IMR-90 (cell line): ENCODE measurements around the gene CLSTN1. TPM values are rescaled to one million over a fixed set of nuclear protein-coding genes. Genes with fewer than 3 reads are reported as not detected.

Experiments used
- ATAC-seq: fragments of 200-7000 bp; cut with Tn5 transposase; 2 replicates; pipeline ENCODE4 v1.9.1; 2020; ENCODE audit warnings: low read depth, mild to moderate bottlenecking, moderate library complexity
- BruUV-seq: library from RNA; stranded (reverse); fragments of 400-500 nt; replicated peaks from 2 replicates; lab custom pipeline; 2021; lab: Mats Ljungman, UMichigan
- CTCF ChIA-PET: fragments of 300-600 bp; formaldehyde crosslinking; extraction: SDS; loops from one replicate; lab custom pipeline; 2021; ENCODE audit warnings: antibody characterized with exemption; lab: Yijun Ruan, JAX
- POLR2A ChIA-PET: fragments of 300-600 bp; sonication (Branson Sonifier 250); formaldehyde crosslinking; loops from one replicate; lab custom pipeline; 2022; ENCODE audit warnings: antibody characterized with exemption; ENCODE audit not compliant: unreplicated experiment; lab: Charles Lee
- DNase-seq: peaks from one replicate; pipeline ENCODE4 v3.0.0; 2013
- H2AFZ ChIP-seq: replicated peaks from 2 replicates; pipeline ENCODE3; 2013; ENCODE audit warnings: low read length, mild to moderate bottlenecking; ENCODE audit not compliant: poor library complexity
- H2AK5ac ChIP-seq: 2 replicates; pipeline ENCODE4 v1.6.1; 2013; ENCODE audit warnings: low read depth, low read length, inconsistent platforms
- H2AK9ac ChIP-seq: replicated peaks from 2 replicates; pipeline ENCODE3; 2013; ENCODE audit warnings: mild to moderate bottlenecking, low read depth, low read length, moderate library complexity; ENCODE audit not compliant: poor library complexity
- H2BK120ac ChIP-seq: 2 replicates; pipeline ENCODE4 v1.6.1; 2013; ENCODE audit warnings: low read depth, low read length, inconsistent platforms
- H2BK15ac ChIP-seq: 3 replicates; pipeline ENCODE4 v1.6.1; 2013; ENCODE audit warnings: low read depth, low read length, inconsistent platforms
- H2BK20ac ChIP-seq: 2 replicates; pipeline ENCODE4 v1.6.1; 2013; ENCODE audit warnings: low read depth, mild to moderate bottlenecking, inconsistent platforms, low read length, moderate library complexity
- H2BK5ac ChIP-seq: 2 replicates; pipeline ENCODE4 v1.6.1; 2013; ENCODE audit warnings: mild to moderate bottlenecking, low read depth, low read length, inconsistent platforms; ENCODE audit not compliant: poor library complexity, severe bottlenecking
- H3K14ac ChIP-seq: replicated peaks from 2 replicates; pipeline ENCODE4 v1.6.1; 2013; ENCODE audit warnings: low read depth, low read length, inconsistent platforms
- H3K18ac ChIP-seq: 2 replicates; pipeline ENCODE4 v1.6.1; 2013; ENCODE audit warnings: low read depth, low read length, control low read depth
- H3K23ac ChIP-seq: 2 replicates; pipeline ENCODE4 v1.6.1; 2013; ENCODE audit warnings: low read depth, low read length, inconsistent platforms
- H3K27ac ChIP-seq: 2 replicates; pipeline ENCODE4 v1.5.1; 2013; ENCODE audit warnings: mild to moderate bottlenecking, control low read depth, low read length; ENCODE audit not compliant: insufficient read depth
- H3K27me3 ChIP-seq: 2 replicates; pipeline ENCODE4 v1.6.1; 2013; ENCODE audit warnings: low read length; ENCODE audit not compliant: control insufficient read depth, insufficient read depth
- H3K36me3 ChIP-seq: 2 replicates; pipeline ENCODE4 v1.6.1; 2013; ENCODE audit warnings: low read length, mixed read lengths; ENCODE audit not compliant: control insufficient read depth, insufficient read depth
- H3K4ac ChIP-seq: 2 replicates; pipeline ENCODE4 v1.6.1; 2013; ENCODE audit warnings: low read depth, low read length, inconsistent platforms
- H3K4me1 ChIP-seq: 2 replicates; pipeline ENCODE4 v1.6.1; 2013; ENCODE audit warnings: low read length, mixed read lengths; ENCODE audit not compliant: control insufficient read depth, insufficient read depth
- H3K4me2 ChIP-seq: 2 replicates; pipeline ENCODE4 v1.6.1; 2013; ENCODE audit warnings: low read depth, mild to moderate bottlenecking, control low read depth, low read length, moderate library complexity
- H3K4me3 ChIP-seq: 2 replicates; pipeline ENCODE4 v1.5.1; 2013; ENCODE audit warnings: low read depth, mild to moderate bottlenecking, control low read depth, low read length, moderate library complexity; ENCODE audit not compliant: insufficient read depth
- H3K56ac ChIP-seq: 2 replicates; pipeline ENCODE4 v1.6.1; 2013; ENCODE audit warnings: low read length, inconsistent platforms; ENCODE audit not compliant: insufficient read depth; ENCODE audit errors: extremely low read depth
- H3K79me1 ChIP-seq, 2 experiments: 2 replicates each; pipeline ENCODE4 v1.6.1; 2013; ENCODE audit warnings: low read length in 2 of 2, inconsistent platforms in 1 of 2, low read depth in 1 of 2
- H3K9ac ChIP-seq: 2 replicates; pipeline ENCODE4 v1.6.1; 2013; ENCODE audit warnings: low read depth, low read length, control low read depth
- H3K9me1 ChIP-seq: 2 replicates; pipeline ENCODE4 v1.6.1; 2013; ENCODE audit warnings: low read length, inconsistent platforms; ENCODE audit not compliant: insufficient read depth
- H3K9me3 ChIP-seq: 2 replicates; pipeline ENCODE4 v1.6.1; 2013; ENCODE audit warnings: low read length; ENCODE audit not compliant: control insufficient read depth, insufficient read depth
- H4K20me1 ChIP-seq: 2 replicates; pipeline ENCODE4 v1.6.1; 2013; ENCODE audit warnings: low read length, inconsistent platforms; ENCODE audit not compliant: insufficient read depth
- H4K5ac ChIP-seq: 2 replicates; pipeline ENCODE4 v1.6.1; 2013; ENCODE audit warnings: mild to moderate bottlenecking, low read depth, low read length, control low read depth
- H4K8ac ChIP-seq, 2 experiments: 2 replicates each; pipeline ENCODE4 v1.6.1; 2013; ENCODE audit warnings: low read depth in 2 of 2, low read length in 2 of 2, control low read depth in 1 of 2, inconsistent platforms in 1 of 2
- H4K91ac ChIP-seq: 2 replicates; pipeline ENCODE4 v1.6.1; 2013; ENCODE audit warnings: low read depth, low read length, inconsistent platforms; ENCODE audit not compliant: insufficient read depth
- BHLHE40 ChIP-seq: fragments of 150-350 bp; IDR thresholded peaks from 2 replicates; pipeline ENCODE4 v1.6.1; 2016; ENCODE audit warnings: mild to moderate bottlenecking, low read depth, low read length
- MAFK ChIP-seq: IDR thresholded peaks from 2 replicates; pipeline ENCODE4 v1.6.1; 2012; ENCODE audit warnings: low read depth, low read length, improper control_type of control experiment
- RAD21 ChIP-seq: IDR thresholded peaks from 2 replicates; pipeline ENCODE4 v1.6.1; 2012; ENCODE audit warnings: low read length, improper control_type of control experiment
- RCOR1 ChIP-seq: IDR thresholded peaks from 2 replicates; pipeline ENCODE4 v1.6.1; 2012; ENCODE audit warnings: mild to moderate bottlenecking, low read length, improper control_type of control experiment; ENCODE audit not compliant: insufficient replicate concordance
- SMC3 ChIP-seq: fragments of 150-350 bp; IDR thresholded peaks from 2 replicates; pipeline ENCODE4 v1.6.1; 2016; ENCODE audit warnings: low read depth, mild to moderate bottlenecking, antibody characterized with exemption, low read length, moderate library complexity
- WGBS, 2 experiments: methylation state at CpG; one replicate each; pipeline versions ENCODE4 v1.1.5 to v1.1.7; 2013; ENCODE audit warnings: missing lambda C conversion rate in 2 of 2; ENCODE audit not compliant: insufficient read length in 1 of 2; ENCODE audit errors: extremely low coverage in 2 of 2; 5-methylcytosine and 5-hydroxymethylcytosine counted together
- dilution Hi-C: fragments of 300-500 bp; cut with HindIII; formaldehyde crosslinking; loops from one replicate; pipeline ENCODE4 v1.14.3; 2018; ENCODE audit warnings: low sequenced_read_pairs; ENCODE audit not compliant: unreplicated experiment
- in situ Hi-C: fragments of 300-500 bp; cut with MboI; formaldehyde crosslinking; loops from 3 replicates; pipeline ENCODE4 v1.14.3; 2019; ENCODE audit warnings: low sequenced_read_pairs, inconsistent platforms, mixed read lengths
- intact Hi-C: fragments of 100-400 bp; cut with micrococcal nuclease; formaldehyde crosslinking; loops from 2 replicates; pipeline ENCODE4 v1.10.0; 2022
- polyA plus RNA-seq, 3 experiments: library from polyadenylated mRNA; depleted of rRNA; stranded (reverse); fragments of >200 nt; gene quantifications; 2 replicates each; pipeline ENCODE4 v1.2.3, GENCODE V29; 2012; ENCODE audit warnings: low replicate concordance in 1 of 3
- total RNA-seq: library from RNA; depleted of rRNA; stranded (reverse); fragments of >200 nt; gene quantifications from 2 replicates; pipeline ENCODE4 v1.2.3, GENCODE V29; 2012
- TF ChIP-seq, protein P1 (sequence below): fragments of 150-350 bp; IDR thresholded peaks from 2 replicates; pipeline ENCODE4 v1.6.1; 2017; ENCODE audit warnings: mild to moderate bottlenecking, antibody characterized with exemption, low read length, low read depth

Gene CLSTN1
- total and polyA plus RNA-seq, 2 of the 4 experiments (the other 2 are of a cell fraction) = 30.1 to 72.2 TPM

DNA sequence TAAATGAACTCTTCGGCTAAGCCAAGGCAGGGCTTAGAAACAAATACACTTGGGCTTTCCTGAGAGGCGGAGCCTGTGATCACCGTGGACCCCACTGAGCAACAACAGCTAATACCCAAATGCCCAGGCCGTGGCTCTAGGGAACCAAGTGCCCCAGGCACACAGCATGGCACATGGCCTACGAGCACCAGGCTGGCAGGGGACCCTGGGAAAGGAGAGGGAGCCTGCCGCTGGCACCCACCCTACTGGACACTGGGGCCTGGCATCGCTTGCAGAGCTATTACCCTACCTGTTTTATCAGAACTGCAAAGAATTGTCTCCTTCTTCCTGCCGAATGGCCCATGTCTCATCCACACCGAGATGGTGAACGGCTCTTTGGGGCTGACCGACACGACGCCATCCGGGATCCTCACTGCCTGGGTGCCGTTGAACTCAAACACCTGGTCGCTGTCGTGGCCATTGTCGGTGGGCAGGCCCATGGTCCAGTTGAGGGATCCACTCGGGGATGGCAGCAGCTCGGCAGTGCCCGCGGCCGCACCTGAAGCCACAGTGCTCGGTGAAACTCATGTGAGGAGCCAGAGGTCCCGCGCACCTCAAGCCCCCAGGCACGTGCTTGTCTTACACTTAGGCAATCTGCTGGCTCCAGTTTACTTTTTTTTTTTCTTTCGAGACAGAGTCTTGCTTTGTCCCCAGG, 79.5 kb downstream of the CLSTN1 start:
- H2AK5ac ChIP-seq = no peak overlapping the region
- H4K91ac ChIP-seq = no peak overlapping the region
- no peaks in the 10 kb centered on the region for H3K9me1 ChIP-seq
- dilution Hi-C loops = no loop called here
- no peak overlapping the region for H3K27ac ChIP-seq
- in situ Hi-C loops = no loop called here
- H3K36me3 ChIP-seq = peaks cover 54% of the 10 kb centered on the region
- no peak overlapping the region for H3K14ac ChIP-seq
- ATAC-seq (no peak), DNase-seq (no peak)
- H3K23ac ChIP-seq = no peak overlapping the region
- no peak for TF ChIP-seq SMC3
- TF ChIP-seq RCOR1 = no peak
- no peak for TF ChIP-seq MAFK
- no peak for TF ChIP-seq RAD21
- TF ChIP-seq BHLHE40 = no peak
- TF ChIP-seq, protein P1, sequence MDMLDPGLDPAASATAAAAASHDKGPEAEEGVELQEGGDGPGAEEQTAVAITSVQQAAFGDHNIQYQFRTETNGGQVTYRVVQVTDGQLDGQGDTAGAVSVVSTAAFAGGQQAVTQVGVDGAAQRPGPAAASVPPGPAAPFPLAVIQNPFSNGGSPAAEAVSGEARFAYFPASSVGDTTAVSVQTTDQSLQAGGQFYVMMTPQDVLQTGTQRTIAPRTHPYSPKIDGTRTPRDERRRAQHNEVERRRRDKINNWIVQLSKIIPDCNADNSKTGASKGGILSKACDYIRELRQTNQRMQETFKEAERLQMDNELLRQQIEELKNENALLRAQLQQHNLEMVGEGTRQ = no peak
- H3K4me1 ChIP-seq = no peaks in the 10 kb centered on the region
- no peak overlapping the region for H2BK120ac ChIP-seq
- H3K4ac ChIP-seq = no peak overlapping the region
- no peak overlapping the region for H3K18ac ChIP-seq
- no peaks in the 10 kb centered on the region for H4K20me1 ChIP-seq
- no peaks in the 10 kb centered on the region for H3K9me3 ChIP-seq
- H4K8ac ChIP-seq = no peak overlapping the region
- H3K4me2 ChIP-seq = no peak overlapping the region
- WGBS, 2 experiments = 95% methylated on average over 20 of the region's 28 CpGs; no CpG with 5 or more reads in 1 of the 2 experiments
- H3K9ac ChIP-seq = no peak overlapping the region
- intact Hi-C loops = no loop called here
- no TSS peak for BruUV-seq
- no peak overlapping the region for H3K56ac ChIP-seq
- H2AFZ ChIP-seq = no peak overlapping the region
- no peaks in the 10 kb centered on the region for H3K27me3 ChIP-seq
- ChIA-PET POLR2A (no interaction called here), CTCF (no interaction called here)
- no peak overlapping the region for H2AK9ac ChIP-seq
- no peak overlapping the region for H2BK5ac ChIP-seq
- no peak overlapping the region for H4K5ac ChIP-seq
- H3K4me3 ChIP-seq = no peak overlapping the region
- H3K79me1 ChIP-seq = peaks cover 4 to 8% of the 10 kb centered on the region in 2 experiments; a peak in 2 of 4 replicates
- no peak overlapping the region for H2BK15ac ChIP-seq
- H2BK20ac ChIP-seq = no peak overlapping the region
